OCI-LY1 (cell line): ENCODE data around the gene MAP7.

Source experiments
- EZH2 ChIP-seq: fragments of 200-600 bp; sonication (generic), shearing (Covaris generic); IDR thresholded peaks from 2 replicates; pipeline ENCODE4 v1.8.0; 2017; ENCODE audit warnings: borderline replicate concordance, mixed run types, mild to moderate bottlenecking, antibody characterized with exemption, low read length, moderate library complexity, mixed read lengths
- TF ChIP-seq, protein P1 (sequence below): fragments of 200-600 bp; sonication (generic), shearing (Covaris generic); IDR thresholded peaks from 2 replicates; pipeline ENCODE4 v1.5.1; 2017; ENCODE audit warnings: mild to moderate bottlenecking, antibody characterized with exemption, low read length, moderate library complexity, mixed read lengths

DNA sequence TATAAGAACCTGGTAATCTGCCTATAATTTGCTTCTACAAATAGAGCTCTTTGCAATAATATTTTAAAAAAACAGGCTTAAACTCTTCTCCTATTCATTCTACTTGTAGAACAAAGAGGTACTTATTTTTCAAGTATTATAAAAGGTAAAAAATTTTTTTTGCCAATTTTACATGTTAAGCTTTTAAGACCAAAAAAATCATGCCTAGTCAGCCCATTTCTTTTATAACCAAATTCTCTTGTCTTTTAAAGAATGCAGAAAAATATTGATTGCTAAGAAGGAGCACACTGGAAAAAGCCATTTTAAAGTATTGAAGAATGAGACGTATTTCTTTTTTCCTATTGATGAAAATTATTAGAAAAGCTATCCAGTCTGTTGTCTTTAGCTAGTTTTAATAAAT lies 206.5 kb downstream of the MAP7 start:
- TF ChIP-seq, protein P1, sequence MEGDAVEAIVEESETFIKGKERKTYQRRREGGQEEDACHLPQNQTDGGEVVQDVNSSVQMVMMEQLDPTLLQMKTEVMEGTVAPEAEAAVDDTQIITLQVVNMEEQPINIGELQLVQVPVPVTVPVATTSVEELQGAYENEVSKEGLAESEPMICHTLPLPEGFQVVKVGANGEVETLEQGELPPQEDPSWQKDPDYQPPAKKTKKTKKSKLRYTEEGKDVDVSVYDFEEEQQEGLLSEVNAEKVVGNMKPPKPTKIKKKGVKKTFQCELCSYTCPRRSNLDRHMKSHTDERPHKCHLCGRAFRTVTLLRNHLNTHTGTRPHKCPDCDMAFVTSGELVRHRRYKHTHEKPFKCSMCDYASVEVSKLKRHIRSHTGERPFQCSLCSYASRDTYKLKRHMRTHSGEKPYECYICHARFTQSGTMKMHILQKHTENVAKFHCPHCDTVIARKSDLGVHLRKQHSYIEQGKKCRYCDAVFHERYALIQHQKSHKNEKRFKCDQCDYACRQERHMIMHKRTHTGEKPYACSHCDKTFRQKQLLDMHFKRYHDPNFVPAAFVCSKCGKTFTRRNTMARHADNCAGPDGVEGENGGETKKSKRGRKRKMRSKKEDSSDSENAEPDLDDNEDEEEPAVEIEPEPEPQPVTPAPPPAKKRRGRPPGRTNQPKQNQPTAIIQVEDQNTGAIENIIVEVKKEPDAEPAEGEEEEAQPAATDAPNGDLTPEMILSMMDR: no peak
- TF ChIP-seq EZH2: no peak
